ENCODE measurements around the gene CNPPD1.
A peak's percentile ranks its signal among the peaks of the same experiment; 100 is the strongest.

Gene CNPPD1

GRCh38 chr2:219176818-219177551 lies at the start of gene CNPPD1:
TSS of gene CNPPD1 (minus strand) at chr2:219176925. CDS start at chr2:219176828, 97 bp downstream.
- peak; percentile 86 for DNase-seq

GRCh38 chr2:219225350-219225749 lies 48.6 kb upstream of the CNPPD1 start:
- no peak for DNase-seq

- no peak for DNase-seq
These were observed 47.3 kb upstream of the CNPPD1 start for GRCh38 chr2:219223831-219224610.

GRCh38 chr2:219221957-219222518 lies 45.3 kb upstream of the CNPPD1 start:
- no peak for DNase-seq

GRCh38 chr2:219220652-219221402 lies 44.1 kb upstream of the CNPPD1 start:
- DNase-seq = no peak

GRCh38 chr2:219219784-219220532 lies 43.2 kb upstream of the CNPPD1 start:
- no peak for DNase-seq

- DNase-seq = peak; percentile 85
These were observed 42.3 kb upstream of the CNPPD1 start, which contains the start of gene ABCB6 for GRCh38 chr2:219218732-219219701. TSS of gene ABCB6 (minus strand) at chr2:219218958. CDS start at chr2:219218673, 285 bp downstream.

- peak; percentile 31 for DNase-seq
These were observed 41.5 kb upstream of the CNPPD1 start for GRCh38 chr2:219218217-219218731.

GRCh38 chr2:219216535-219216915 lies 39.8 kb upstream of the CNPPD1 start:
- DNase-seq = no peak

GRCh38 chr2:219215871-219216534 lies 39.3 kb upstream of the CNPPD1 start:
- no peak for DNase-seq

GRCh38 chr2:219214786-219215185 lies 38.1 kb upstream of the CNPPD1 start:
- DNase-seq = no peak

GRCh38 chr2:219214141-219214540 lies 37.4 kb upstream of the CNPPD1 start:
- no peak for DNase-seq

- DNase-seq = no peak
These were observed 36.9 kb upstream of the CNPPD1 start for GRCh38 chr2:219213486-219214071.

GRCh38 chr2:219213026-219213415 lies 36.3 kb upstream of the CNPPD1 start:
- no peak for DNase-seq

- no peak for DNase-seq
These were observed 34.2 kb upstream of the CNPPD1 start for GRCh38 chr2:219210886-219211362.

- DNase-seq = no peak
These were observed 33.6 kb upstream of the CNPPD1 start for GRCh38 chr2:219210196-219210885.

- DNase-seq = no peak
These were observed 32.8 kb upstream of the CNPPD1 start for GRCh38 chr2:219209236-219210195.

Measured in stimulated activated naive CD4-positive, alpha-beta T cell treated with Interleukin-2 at 50 U/mL for 16 hours (primary cell).